Suprapubic skin (tissue), 4 donors: Measurements from ENCODE around the gene ANKRD34A. TPM values are rescaled to one million over a fixed set of nuclear protein-coding genes. Genes with fewer than 3 reads are reported as not detected.

Source experiments
- DNase-seq, 2 donors: peaks; one replicate each; pipeline ENCODE4 v3.0.0-alpha.2; 2019; ENCODE audit warnings: low spot score in 2 of 2
- H3K27ac ChIP-seq: fragments of 200-600 bp; sonication (generic); one replicate; pipeline ENCODE4 v1.5.1; 2019
- H3K27me3 ChIP-seq: fragments of 200-600 bp; sonication (generic); one replicate; pipeline ENCODE4 v1.5.1; 2019
- H3K36me3 ChIP-seq: fragments of 200-600 bp; sonication (generic); one replicate; pipeline ENCODE4 v1.5.1; 2019
- H3K4me1 ChIP-seq: fragments of 200-600 bp; sonication (generic); one replicate; pipeline ENCODE4 v1.5.1; 2019
- H3K4me3 ChIP-seq: fragments of 200-600 bp; sonication (generic); one replicate; pipeline ENCODE4 v1.5.1; 2019; ENCODE audit warnings: mild to moderate bottlenecking
- H3K9me3 ChIP-seq: fragments of 200-600 bp; sonication (generic); one replicate; pipeline ENCODE4 v1.5.1; 2019
- CTCF ChIP-seq, 2 donors: fragments of 200-600 bp in 1 of 2; fragments of 450-650 bp in 1 of 2; sonication (generic) in 1 of 2; IDR thresholded peaks; one replicate each; pipeline ENCODE4 v1.5.1; 2016 to 2019; ENCODE audit warnings: antibody characterized with exemption in 2 of 2, mild to moderate bottlenecking in 1 of 2, moderate library complexity in 1 of 2
- EP300 ChIP-seq: sonication (generic); formaldehyde crosslinking; IDR thresholded peaks from one replicate; pipeline ENCODE4 v1.6.1; 2017; ENCODE audit warnings: antibody characterized with exemption
- POLR2A ChIP-seq, 2 donors: fragments of 450-650 bp; IDR thresholded peaks; one replicate each; pipeline ENCODE4 v1.6.1; 2017; ENCODE audit warnings: antibody characterized with exemption in 2 of 2, mild to moderate bottlenecking in 2 of 2, moderate library complexity in 2 of 2
- POLR2AphosphoS5 ChIP-seq, 3 donors: sonication (generic); formaldehyde crosslinking; IDR thresholded peaks; one replicate each; pipeline ENCODE4 v1.6.1; 2017; ENCODE audit warnings: antibody characterized with exemption in 3 of 3
- WGBS: methylation state at CpG from one replicate; pipeline ENCODE4 v1.1.5; 2018; 5-methylcytosine and 5-hydroxymethylcytosine counted together
- total RNA-seq, 4 donors: library from RNA; depleted of rRNA; stranded (reverse); fragments of >200 nt; gene quantifications; one replicate each; pipeline ENCODE4 v1.1.0, GENCODE V29; 2016

The ANKRD34A gene
- total RNA-seq, 4 donors from 2014 or later = 0.21 to 0.64 (median 0.45) TPM; not detected in 1

GRCh38 chr1:145975216-145975615 lies 10.8 kb upstream of the ANKRD34A start:
- Histone ChIP-seq H3K4me1 (peaks cover 32% of the 10 kb centered on the region), H3K4me3 (no peak overlapping the region), H3K27me3 (no peaks in the 10 kb centered on the region), H3K9me3 (no peaks in the 10 kb centered on the region), H3K36me3 (no peaks in the 10 kb centered on the region), H3K27ac (no peak overlapping the region)
- WGBS = 68% methylated on average over 4 of the region's 4 CpGs
- TF ChIP-seq POLR2AphosphoS5 (IDR thresholded peaks at IDR 0.05) (no peak), EP300 (no peak), POLR2A (IDR thresholded peaks at IDR 0.05) (no peak), CTCF (IDR thresholded peaks at IDR 0.05) (no peak)
- peak in 1 of 2 donors; percentile 60 for DNase-seq

- Histone ChIP-seq H3K36me3 (no peaks in the 10 kb centered on the region), H3K27me3 (no peaks in the 10 kb centered on the region), H3K9me3 (no peaks in the 10 kb centered on the region), H3K27ac (no peak overlapping the region), H3K4me1 (peaks cover 27% of the 10 kb centered on the region), H3K4me3 (no peak overlapping the region)
- 84% methylated on average over 7 of the region's 7 CpGs for WGBS
- DNase-seq = peak in 1 of 2 donors; percentile 48
- TF ChIP-seq POLR2A (IDR thresholded peaks at IDR 0.05) (no peak), EP300 (no peak), POLR2AphosphoS5 (IDR thresholded peaks at IDR 0.05) (no peak), CTCF (IDR thresholded peaks at IDR 0.05) (no peak)
These were observed 10.3 kb upstream of the ANKRD34A start for GRCh38 chr1:145974721-145975120.

- no peaks in the 10 kb centered on the region for H3K27me3 ChIP-seq
- H3K4me3 ChIP-seq = no peak overlapping the region
- no peaks in the 10 kb centered on the region for H3K9me3 ChIP-seq
- H3K36me3 ChIP-seq = no peaks in the 10 kb centered on the region
- peaks cover 6% of the 10 kb centered on the region for H3K4me1 ChIP-seq
- TF ChIP-seq CTCF (IDR thresholded peaks at IDR 0.05) = no peak
- TF ChIP-seq POLR2A (IDR thresholded peaks at IDR 0.05) = no peak
- TF ChIP-seq EP300 = no peak
- TF ChIP-seq POLR2AphosphoS5 (IDR thresholded peaks at IDR 0.05) = no peak
- WGBS = 86% methylated on average over 7 of the region's 7 CpGs
- DNase-seq = peak in 1 of 2 donors; percentile 37
- no peak overlapping the region for H3K27ac ChIP-seq
These were observed 8.2 kb upstream of the ANKRD34A start for GRCh38 chr1:145972580-145972979.

GRCh38 chr1:145967288-145967687 lies 2.9 kb upstream of the ANKRD34A start:
- Histone ChIP-seq H3K4me3 (no peak overlapping the region), H3K9me3 (no peaks in the 10 kb centered on the region), H3K27ac (no peak overlapping the region), H3K4me1 (peaks cover 29% of the 10 kb centered on the region), H3K27me3 (no peaks in the 10 kb centered on the region), H3K36me3 (no peaks in the 10 kb centered on the region)
- TF ChIP-seq CTCF (IDR thresholded peaks at IDR 0.05) (no peak), POLR2A (IDR thresholded peaks at IDR 0.05) (no peak), POLR2AphosphoS5 (IDR thresholded peaks at IDR 0.05) (no peak), EP300 (no peak)
- DNase-seq = no peak
- WGBS = 97% methylated on average over 2 of the region's 2 CpGs

- peak overlapping the region; percentile 64 for H3K4me3 ChIP-seq
- H3K9me3 ChIP-seq = no peaks in the 10 kb centered on the region
- peak overlapping the region; percentile 88 for H3K27ac ChIP-seq
- 1% methylated on average over 5 of the region's 5 CpGs for WGBS
- DNase-seq = no peak
- H3K36me3 ChIP-seq = no peaks in the 10 kb centered on the region
- H3K27me3 ChIP-seq = no peaks in the 10 kb centered on the region
- peaks cover 49% of the 10 kb centered on the region for H3K4me1 ChIP-seq
- TF ChIP-seq POLR2A (IDR thresholded peaks at IDR 0.05) (no peak), CTCF (IDR thresholded peaks at IDR 0.05) (no peak), EP300 (no peak), POLR2AphosphoS5 (IDR thresholded peaks at IDR 0.05) (no peak)
These were observed 857 bp upstream of the ANKRD34A start for GRCh38 chr1:145965119-145965744.
